Fibroblast of lung (primary cell): ENCODE data around the gene TMEM123.

Experiments used
- CTCF ChIP-seq, 2 donors: IDR thresholded peaks in 1 of 2; conservative IDR thresholded peaks in 1 of 2; 1 replicate in 1 of 2; 2 replicates in 1 of 2; pipeline ENCODE4 v1.5.1; 2011 to 2012; ENCODE audit warnings: low read length in 2 of 2, control low read depth in 1 of 2, inconsistent platforms in 1 of 2, low read depth in 1 of 2, mild to moderate bottlenecking in 1 of 2
- EZH2 ChIP-seq: IDR thresholded peaks from 2 replicates; pipeline ENCODE4 v1.5.1; 2012; ENCODE audit warnings: low read length, control low read depth, mild to moderate bottlenecking; ENCODE audit errors: missing control alignments

- TF ChIP-seq EZH2 (no peak), CTCF (conservative IDR thresholded peaks at IDR 0.05 in 1 of 2, IDR thresholded peaks at IDR 0.05 in 1 of 2; ENCODE audit: low read depth in 1 of 2, low read length in 2 of 2) (no peak)
These were observed 44.2 kb downstream of the TMEM123 start for GRCh38 chr11:102408339-102408738.
